ENCODE data around the gene TUBA4A. TPM values are rescaled to one million over a fixed set of nuclear protein-coding genes. Genes with fewer than 3 reads are reported as not detected.

Gene TUBA4A
- total RNA-seq, 4 donors from 2014 or later: 351 to 797 (median 386) TPM

DNA sequence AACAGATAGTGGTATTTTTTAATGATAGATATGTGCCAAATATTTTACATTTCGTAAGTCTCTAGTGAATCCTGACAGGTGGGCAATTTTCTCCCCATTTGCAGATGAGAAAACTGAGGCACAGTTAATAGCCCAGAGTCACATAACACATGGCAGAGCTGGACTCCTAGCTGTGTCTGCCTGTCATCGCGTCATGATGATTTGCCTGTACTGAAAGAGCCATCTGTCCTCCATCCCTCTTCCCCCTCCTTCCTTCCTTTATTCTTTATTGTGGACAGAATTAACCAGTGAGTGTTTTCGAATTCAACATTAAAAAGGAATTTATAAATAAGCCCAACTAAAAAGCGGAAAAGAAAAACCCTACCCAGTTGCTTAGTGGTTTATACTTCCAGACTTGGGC lies 28.7 kb upstream of the TUBA4A start:
- intact Hi-C loops (cut with DNase I; ENCODE audit: low total_unique reads) (no loop called here), in situ Hi-C loops (cut with MboI; ENCODE audit: low sequenced_read_pairs in 4 of 4) (loop anchor here in 2 of 4 donors (25.0 kb wide), 2 partner anchors 120 to 255 kb away; partner anchors contain the start of genes CHPF (in 1 of the 2), NHEJ1 (in 1 of the 2), SLC23A3 (in 1 of the 2) and TMEM198 (in 1 of the 2))
- H3K9me3 ChIP-seq: no peaks in the 10 kb centered on the region
- DNase-seq (no peak), ATAC-seq (no peak)
- TF ChIP-seq, protein P1, sequence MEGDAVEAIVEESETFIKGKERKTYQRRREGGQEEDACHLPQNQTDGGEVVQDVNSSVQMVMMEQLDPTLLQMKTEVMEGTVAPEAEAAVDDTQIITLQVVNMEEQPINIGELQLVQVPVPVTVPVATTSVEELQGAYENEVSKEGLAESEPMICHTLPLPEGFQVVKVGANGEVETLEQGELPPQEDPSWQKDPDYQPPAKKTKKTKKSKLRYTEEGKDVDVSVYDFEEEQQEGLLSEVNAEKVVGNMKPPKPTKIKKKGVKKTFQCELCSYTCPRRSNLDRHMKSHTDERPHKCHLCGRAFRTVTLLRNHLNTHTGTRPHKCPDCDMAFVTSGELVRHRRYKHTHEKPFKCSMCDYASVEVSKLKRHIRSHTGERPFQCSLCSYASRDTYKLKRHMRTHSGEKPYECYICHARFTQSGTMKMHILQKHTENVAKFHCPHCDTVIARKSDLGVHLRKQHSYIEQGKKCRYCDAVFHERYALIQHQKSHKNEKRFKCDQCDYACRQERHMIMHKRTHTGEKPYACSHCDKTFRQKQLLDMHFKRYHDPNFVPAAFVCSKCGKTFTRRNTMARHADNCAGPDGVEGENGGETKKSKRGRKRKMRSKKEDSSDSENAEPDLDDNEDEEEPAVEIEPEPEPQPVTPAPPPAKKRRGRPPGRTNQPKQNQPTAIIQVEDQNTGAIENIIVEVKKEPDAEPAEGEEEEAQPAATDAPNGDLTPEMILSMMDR (IDR thresholded peaks at IDR 0.05 in 4 of 5, conservative IDR thresholded peaks at IDR 0.05 in 1 of 5): no peak
- TF ChIP-seq POLR2A (IDR thresholded peaks at IDR 0.05): no peak
- peaks cover 19% of the 10 kb centered on the region in 2 donors for H3K4me1 ChIP-seq
- H3K4me3 ChIP-seq: no peak overlapping the region
- H3K27ac ChIP-seq: peak overlapping the region in 1 of 4 donors; percentile 33
- no peaks in the 10 kb centered on the region for H3K27me3 ChIP-seq
- peaks cover 3 to 48% of the 10 kb centered on the region in 2 donors for H3K36me3 ChIP-seq

GRCh38 chr2:219281588-219281987 lies 27.9 kb upstream of the TUBA4A start:
- Histone ChIP-seq H3K9me3 (no peaks in the 10 kb centered on the region), H3K36me3 (peaks cover 3 to 48% of the 10 kb centered on the region in 2 donors), H3K27me3 (no peaks in the 10 kb centered on the region), H3K27ac (peak overlapping the region in 2 of 4 donors; percentile 33 to 94), H3K4me3 (no peak overlapping the region), H3K4me1 (peaks cover 19% of the 10 kb centered on the region in 2 donors)
- in situ Hi-C loops (cut with MboI; ENCODE audit: low sequenced_read_pairs in 4 of 4) (loop anchor here in 2 of 4 donors (25.0 kb wide), 2 partner anchors 119 to 256 kb away; partner anchors contain the start of genes CHPF (in 1 of the 2), NHEJ1 (in 1 of the 2), SLC23A3 (in 1 of the 2) and TMEM198 (in 1 of the 2)), intact Hi-C loops (cut with DNase I; ENCODE audit: low total_unique reads) (no loop called here)
- TF ChIP-seq, protein P1 (IDR thresholded peaks at IDR 0.05 in 4 of 5, conservative IDR thresholded peaks at IDR 0.05 in 1 of 5): no peak
- TF ChIP-seq POLR2A (IDR thresholded peaks at IDR 0.05): no peak
- ATAC-seq: no peak
- no peak for DNase-seq

GRCh38 chr2:219280651-219281050 lies 26.9 kb upstream of the TUBA4A start:
- TF ChIP-seq, protein P1 (IDR thresholded peaks at IDR 0.05 in 4 of 5, conservative IDR thresholded peaks at IDR 0.05 in 1 of 5): no peak
- TF ChIP-seq POLR2A (IDR thresholded peaks at IDR 0.05): no peak
- H3K27me3 ChIP-seq: no peaks in the 10 kb centered on the region
- DNase-seq (no peak), ATAC-seq (no peak)
- in situ Hi-C loops (cut with MboI; ENCODE audit: low sequenced_read_pairs in 4 of 4) (loop anchor here in 2 of 4 donors (25.0 kb wide), 2 partner anchors 118 to 257 kb away; partner anchors contain the start of genes CHPF (in 1 of the 2), NHEJ1 (in 1 of the 2), SLC23A3 (in 1 of the 2) and TMEM198 (in 1 of the 2)), intact Hi-C loops (cut with DNase I; ENCODE audit: low total_unique reads) (no loop called here)
- peak overlapping the region in 3 of 4 donors; percentile 92 to 97 (median 94) for H3K27ac ChIP-seq
- H3K4me3 ChIP-seq: no peak overlapping the region
- H3K9me3 ChIP-seq: no peaks in the 10 kb centered on the region
- H3K4me1 ChIP-seq: peaks cover 19% of the 10 kb centered on the region in 2 donors
- peaks cover 3 to 48% of the 10 kb centered on the region in 2 donors for H3K36me3 ChIP-seq

GRCh38 chr2:219279916-219280516 lies 26.3 kb upstream of the TUBA4A start:
- Histone ChIP-seq H3K4me1 (peaks cover 19 to 22% of the 10 kb centered on the region in 2 donors), H3K4me3 (peak overlapping the region; percentile 57 to 87 (median 76)), H3K27ac (peak overlapping the region; percentile 92 to 98 (median 96)), H3K9me3 (no peaks in the 10 kb centered on the region), H3K27me3 (no peaks in the 10 kb centered on the region), H3K36me3 (peaks cover 3 to 42% of the 10 kb centered on the region in 2 donors)
- no peak for TF ChIP-seq POLR2A (IDR thresholded peaks at IDR 0.05)
- TF ChIP-seq, protein P1 (IDR thresholded peaks at IDR 0.05 in 4 of 5, conservative IDR thresholded peaks at IDR 0.05 in 1 of 5): no peak
- ATAC-seq (no peak), DNase-seq (no peak)
- intact Hi-C loops (cut with DNase I; ENCODE audit: low total_unique reads) (loop anchor here (1.0 to 10.0 kb wide), 7 partner anchors 27 to 995 kb away; partner anchors contain the start of genes ANKZF1, ATG9A, DNPEP and NHEJ1), in situ Hi-C loops (cut with MboI; ENCODE audit: low sequenced_read_pairs in 4 of 4) (loop anchor here in 2 of 4 donors (10.0 to 25.0 kb wide), 3 partner anchors 118 to 257 kb away; partner anchors contain the start of genes CHPF (in 1 of the 2), NHEJ1 (in 1 of the 2), SLC23A3 (in 1 of the 2) and TMEM198 (in 1 of the 2))

All from gastrocnemius medialis (tissue), 4 donors.